HG03039 (cell line): ENCODE results near the gene HSPBAP1.

Experiments used
- ATAC-seq: cut with Tn5 transposase; IDR thresholded peaks from one replicate; pipeline ENCODE4 v1.9.1; 2021; ENCODE audit warnings: mild to moderate bottlenecking, moderate library complexity; ENCODE audit not compliant: unreplicated experiment

HSPBAP1 gene

GRCh38 chr3:122793568-122794416 is at the start of gene HSPBAP1:
Gene HSPBAP1, minus strand, starts transcription at chr3:122793831. Its CDS starts 151 bp downstream, at chr3:122793680.
- peak; percentile 60 for ATAC-seq

DNA sequence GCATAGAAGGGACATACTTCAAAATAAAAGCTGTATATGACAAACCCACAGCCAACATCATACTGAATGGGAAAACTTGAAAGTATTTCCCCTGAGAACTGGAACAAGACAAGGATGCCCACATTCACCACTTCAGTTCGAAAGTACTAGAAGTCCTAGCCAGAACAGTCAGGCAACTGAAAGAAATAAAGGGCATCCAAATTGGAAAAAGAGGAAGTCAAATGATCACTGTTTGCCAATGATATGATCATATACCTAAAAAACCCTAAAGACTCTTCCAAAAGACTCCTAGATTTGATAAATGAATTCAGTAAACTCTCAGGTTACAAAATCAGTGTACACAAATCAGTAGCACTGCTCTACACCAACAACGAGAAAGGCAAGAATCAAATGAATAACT is 42.0 kb upstream of the HSPBAP1 start:
- no peak for ATAC-seq

DNA sequence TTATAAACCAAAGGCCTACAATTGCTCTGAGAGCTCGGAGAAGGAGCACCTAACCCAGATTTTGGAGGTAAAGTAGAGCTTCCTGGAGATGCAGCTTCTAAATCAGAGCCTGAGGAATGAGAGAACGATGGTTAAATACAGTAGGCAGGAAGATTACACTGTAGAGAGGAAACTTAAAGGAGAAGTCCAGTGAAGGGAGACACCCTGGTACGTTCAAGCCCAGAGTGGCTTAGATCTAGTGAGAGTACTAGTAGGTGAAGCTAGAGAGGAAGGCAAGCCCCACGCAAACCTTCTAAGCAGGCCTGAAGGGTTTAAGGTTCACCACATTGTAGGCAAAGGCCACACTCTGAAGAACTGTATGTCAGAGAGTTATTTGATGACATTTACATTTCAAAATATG is 34.6 kb upstream of the HSPBAP1 start:
- no peak for ATAC-seq

- no peak for ATAC-seq
Observed at GRCh38 chr3:122826278-122826677, 32.6 kb upstream of the HSPBAP1 start.

- no peak for ATAC-seq
Observed at GRCh38 chr3:122825460-122825859, 31.8 kb upstream of the HSPBAP1 start.

- ATAC-seq, result no peak
Observed at GRCh38 chr3:122824465-122825381, 31.1 kb upstream of the HSPBAP1 start.

DNA sequence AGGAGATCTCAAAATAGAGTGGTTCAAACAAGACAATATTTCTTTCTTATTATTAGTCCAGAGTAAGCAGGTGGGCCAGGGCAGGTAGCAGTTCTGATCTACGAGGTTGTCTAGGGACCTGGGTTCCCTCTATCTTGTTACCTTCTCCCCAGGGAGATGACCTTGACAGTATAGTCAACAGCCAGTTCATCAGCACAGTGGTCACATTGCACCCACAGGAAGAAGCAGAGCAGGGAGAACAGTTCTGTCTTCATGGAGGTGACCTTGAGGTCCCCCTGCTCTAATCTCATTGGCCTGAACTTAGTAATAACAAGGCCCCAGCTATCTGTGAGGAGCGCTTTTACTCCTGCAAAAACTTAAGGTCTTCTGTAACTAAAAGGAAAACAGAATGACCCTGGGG is 23.0 kb upstream of the HSPBAP1 start:
- ATAC-seq, result no peak

- ATAC-seq, result no peak
Observed at GRCh38 chr3:122810734-122811133, 17.1 kb upstream of the HSPBAP1 start.

- no peak for ATAC-seq
Observed at GRCh38 chr3:122803977-122804376, 10.3 kb upstream of the HSPBAP1 start.

DNA sequence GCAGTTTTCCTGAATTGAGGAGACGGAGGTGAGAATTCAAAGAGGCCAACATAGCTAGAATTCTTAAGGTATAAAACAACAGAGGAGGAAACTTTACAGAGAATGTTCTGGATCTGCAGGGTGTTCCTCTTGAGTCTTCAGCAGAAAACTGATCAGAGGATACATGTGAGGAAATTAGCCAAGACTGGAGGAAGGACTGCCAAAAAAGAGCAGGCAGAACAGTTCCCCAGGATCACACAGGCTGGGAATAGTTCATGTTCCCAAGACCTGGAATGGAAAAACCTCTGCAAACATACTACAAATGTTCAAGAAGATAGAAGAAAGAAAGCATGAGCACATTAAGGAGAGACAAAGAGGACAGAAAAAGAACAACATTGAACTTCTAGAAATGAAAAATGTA is 8.7 kb upstream of the HSPBAP1 start:
- no peak for ATAC-seq

GRCh38 chr3:122800706-122801237 is 7.1 kb upstream of the HSPBAP1 start:
- no peak for ATAC-seq

GRCh38 chr3:122800031-122800430 is 6.4 kb upstream of the HSPBAP1 start:
- no peak for ATAC-seq

DNA sequence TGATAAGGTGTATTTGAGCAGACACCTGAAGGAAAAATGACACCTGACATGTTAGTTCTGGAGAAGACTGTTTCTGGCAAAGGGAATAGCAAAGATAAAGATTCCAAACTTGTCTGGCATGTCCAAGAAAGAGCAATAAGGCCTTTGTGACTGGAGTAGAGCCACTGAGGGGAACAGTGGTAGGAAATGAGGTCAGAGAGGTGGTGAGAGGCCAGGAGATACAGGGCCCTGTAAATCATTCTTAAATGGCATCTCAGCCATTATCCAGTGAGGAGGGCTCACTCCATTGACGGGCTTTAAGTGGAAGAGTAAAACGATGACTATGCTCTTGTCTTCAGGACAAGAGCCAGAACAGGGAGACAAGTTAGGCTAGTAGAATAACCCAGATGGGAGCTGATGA is 5.7 kb upstream of the HSPBAP1 start:
- ATAC-seq, result no peak

DNA sequence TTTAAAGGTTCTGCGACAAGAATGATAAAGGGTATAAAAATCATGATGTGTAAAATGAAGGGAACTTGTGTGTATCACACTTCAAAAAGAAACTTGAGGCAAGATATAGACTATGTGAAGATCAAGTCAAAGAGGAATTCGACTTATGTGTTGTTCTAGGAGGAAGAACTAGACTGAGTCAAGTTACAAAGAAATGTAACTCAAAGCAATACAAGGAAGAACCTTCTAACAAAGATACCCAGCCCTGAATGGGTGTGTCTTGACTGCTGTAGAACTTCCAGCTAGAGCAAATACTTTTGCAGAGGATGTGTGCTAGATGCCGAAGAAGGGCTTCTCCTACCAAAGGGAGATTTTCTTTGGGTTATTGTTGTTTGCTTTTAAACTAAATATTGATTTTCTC is 3.7 kb upstream of the HSPBAP1 start:
- ATAC-seq, result no peak

DNA sequence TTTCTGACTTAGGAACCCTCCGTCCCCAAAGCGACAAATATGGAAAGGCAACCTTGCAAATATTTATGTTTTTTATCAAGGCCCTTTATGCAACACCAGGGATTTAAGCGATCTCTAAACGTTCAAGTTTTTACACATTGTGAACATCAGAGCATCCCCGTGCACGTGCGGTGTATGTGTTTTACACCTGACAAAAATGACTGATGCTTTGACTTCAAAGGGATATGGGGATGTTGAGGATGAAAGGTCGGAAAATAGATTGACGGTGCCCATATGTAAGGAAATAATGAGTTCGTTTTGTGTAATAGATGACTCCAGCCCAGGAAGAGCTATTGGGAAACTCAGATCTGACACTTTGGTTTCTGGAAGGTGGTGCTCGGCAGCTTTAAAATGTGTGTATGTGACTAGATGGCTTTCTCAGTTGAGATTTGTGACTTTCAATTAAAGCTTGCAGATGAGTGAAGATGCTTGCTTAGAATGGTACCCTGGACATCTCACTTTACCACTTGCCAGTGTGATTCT is 2.1 kb upstream of the HSPBAP1 start:
- no peak for ATAC-seq

- ATAC-seq, result peak; percentile 71
Observed at GRCh38 chr3:122794779-122795673, 1.4 kb upstream of the HSPBAP1 start, which contains the start of gene SLC49A4. Gene SLC49A4, plus strand, starts transcription at chr3:122795069. Its CDS starts 124 bp downstream, at chr3:122795193.

GRCh38 chr3:122794483-122794778 is 800 bp upstream of the HSPBAP1 start:
- no peak for ATAC-seq

DNA sequence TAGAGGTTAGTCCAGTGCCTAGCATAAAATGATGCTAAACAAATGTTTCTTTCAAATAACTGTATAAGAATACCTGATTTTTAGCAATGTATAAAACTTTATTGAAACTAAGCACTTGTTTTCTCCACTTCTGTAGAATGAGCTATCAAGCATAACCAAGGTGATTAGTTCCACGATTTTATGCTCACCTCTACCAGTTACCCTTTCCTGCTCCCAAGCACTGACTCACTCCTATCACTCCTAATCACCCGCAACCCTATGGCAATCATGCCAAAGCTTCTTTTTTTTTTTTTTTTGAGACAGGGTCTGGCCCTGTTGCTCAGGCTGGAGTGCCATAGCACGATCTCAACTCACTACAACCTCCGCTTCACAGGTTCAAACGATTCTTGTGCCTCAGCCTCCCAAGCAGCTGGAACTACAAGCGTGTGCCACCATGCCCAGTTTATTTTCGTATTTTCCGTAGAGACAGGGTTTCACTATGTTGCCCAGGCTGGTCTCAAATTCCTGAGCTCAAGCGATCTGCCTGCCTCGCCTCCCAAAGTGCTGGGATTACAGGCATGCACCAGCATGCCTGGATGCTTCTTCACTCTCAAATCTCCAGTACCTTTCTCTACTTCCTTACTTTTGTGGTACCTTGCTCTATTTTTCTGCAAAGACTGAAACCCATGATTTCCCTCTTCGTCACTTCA is 3.9 kb downstream of the HSPBAP1 start:
- no peak for ATAC-seq

DNA sequence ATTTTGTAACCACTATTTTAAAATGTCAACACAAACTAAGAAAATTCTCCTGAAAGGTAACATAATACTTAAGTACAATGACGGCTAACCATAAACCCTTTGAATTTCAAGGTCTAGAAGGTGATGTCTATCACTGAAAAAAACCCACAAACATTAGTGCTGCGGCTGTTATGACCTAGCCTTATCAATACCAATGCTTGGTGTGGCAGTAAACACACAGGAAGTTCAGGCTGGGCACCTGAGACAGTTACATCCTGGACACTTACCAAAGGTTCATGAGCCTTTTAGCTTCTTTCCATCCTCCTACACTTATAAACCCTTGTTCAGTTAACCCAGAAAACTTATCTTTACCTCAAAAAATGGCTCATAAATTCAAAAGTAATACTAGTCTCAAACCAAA is 5.8 kb downstream of the HSPBAP1 start:
- no peak for ATAC-seq

DNA sequence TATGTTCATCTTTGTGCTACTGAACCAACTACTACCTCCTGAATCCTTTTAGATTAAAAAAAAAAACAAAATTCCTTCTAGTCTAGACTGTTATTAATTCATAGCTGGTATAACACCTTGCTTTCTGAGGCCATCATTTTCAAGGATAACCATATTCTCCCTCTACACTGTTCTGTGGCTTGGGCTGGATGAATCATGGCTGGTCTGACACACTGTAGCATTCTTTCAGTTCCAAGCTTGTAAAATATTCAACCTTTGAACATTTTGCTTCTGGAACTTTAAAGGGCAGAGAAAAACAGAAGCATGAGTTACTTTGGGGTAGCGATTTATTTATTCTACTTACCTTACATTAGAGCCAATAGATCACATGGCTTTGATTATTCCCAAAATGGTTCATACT is 7.6 kb downstream of the HSPBAP1 start:
- no peak for ATAC-seq
